HepG2 (cell line): ENCODE results near the gene SND1. TPM values are rescaled to one million over a fixed set of nuclear protein-coding genes. Genes with fewer than 3 reads are reported as not detected.
A peak's percentile ranks its signal among the peaks of the same experiment; 100 is the strongest.

Source experiments
- ARID5B ChIP-seq: IDR thresholded peaks from 2 replicates; pipeline ENCODE4 v1.4.0; 2020; ENCODE audit warnings: mild to moderate bottlenecking, missing genetic modification reagents
- GABPA ChIP-seq, 2 experiments: IDR thresholded peaks; 2 replicates each; pipeline ENCODE4 v1.6.1; 2011 to 2016; ENCODE audit warnings: low read depth in 2 of 2, low read length in 1 of 2, missing biosample characterization in 1 of 2, missing genetic modification characterization in 1 of 2
- GTF2F1 ChIP-seq: fragments of 150-350 bp; IDR thresholded peaks from 2 replicates; pipeline ENCODE4 v1.6.1; 2014; ENCODE audit warnings: low read length
- LRRFIP1 ChIP-seq: sonication (generic); formaldehyde crosslinking; conservative IDR thresholded peaks from 2 replicates; pipeline ENCODE4 v1.4.0; 2020; ENCODE audit warnings: missing genetic modification reagents
- MYC ChIP-seq: sonication (generic); formaldehyde crosslinking; IDR thresholded peaks from 2 replicates; pipeline ENCODE4 v1.9.0; 2021; ENCODE audit warnings: missing genetic modification reagents, borderline replicate concordance
- PBX3 ChIP-seq: sonication (generic); formaldehyde crosslinking; IDR thresholded peaks from 2 replicates; pipeline ENCODE4 v1.8.1; 2023; ENCODE audit warnings: missing genetic modification reagents, inconsistent platforms, borderline replicate concordance
- PHF5A ChIP-seq: IDR thresholded peaks from one replicate; pipeline ENCODE4 v1.6.1; 2018; ENCODE audit warnings: low read depth, missing genetic modification reagents; ENCODE audit not compliant: unreplicated experiment
- PRDM15 ChIP-seq: sonication (generic); formaldehyde crosslinking; IDR thresholded peaks from 2 replicates; pipeline ENCODE4 v1.4.0; 2020; ENCODE audit warnings: missing genetic modification reagents
- SP140L ChIP-seq: sonication (generic); formaldehyde crosslinking; IDR thresholded peaks from 2 replicates; pipeline ENCODE4 v1.4.0; 2020; ENCODE audit warnings: missing genetic modification reagents, borderline replicate concordance
- ZNF274 ChIP-seq: sonication (generic); formaldehyde crosslinking; IDR thresholded peaks from 2 replicates; pipeline ENCODE4 v1.5.1; 2020; ENCODE audit warnings: mild to moderate bottlenecking, missing genetic modification reagents
- ZNF550 ChIP-seq: sonication (generic); formaldehyde crosslinking; IDR thresholded peaks from 2 replicates; pipeline ENCODE4 v1.4.0; 2020; ENCODE audit warnings: mild to moderate bottlenecking, missing genetic modification reagents, borderline replicate concordance
- ZNF704 ChIP-seq: sonication (generic); formaldehyde crosslinking; IDR thresholded peaks from 2 replicates; pipeline ENCODE4 v1.8.1; 2023; ENCODE audit warnings: mild to moderate bottlenecking, inconsistent platforms, moderate library complexity, missing genetic modification reagents, borderline replicate concordance
- polyA plus RNA-seq, 8 experiments: library from polyadenylated mRNA; depleted of rRNA in 3 of 8; stranded (reverse) in 7 of 8; unstranded in 1 of 8; fragments of >200 nt; fragmentation: Illumina TruSeq in 4 of 8; extraction: Trizol in 4 of 8; gene quantifications; 2 replicates each; pipeline versions ENCODE4 v1.2.1 to v1.2.3, GENCODE V29; 2011 to 2016; ENCODE audit warnings: low read depth in 4 of 8, missing spikeins in 1 of 8, mixed read lengths in 1 of 8; ENCODE audit not compliant: insufficient read depth in 1 of 8
- total RNA-seq, 5 experiments: library from RNA; depleted of rRNA; stranded (reverse); fragments of >200 nt; fragmentation: Illumina TruSeq; extraction: Trizol; gene quantifications; 2 replicates each; pipeline ENCODE4 v1.2.3, GENCODE V29; 2016; ENCODE audit warnings: low read depth in 1 of 5

The SND1 gene
- total and polyA plus RNA-seq, 2 of the 13 experiments (the other 11 are each of a cell fraction or from before 2014, with no cell fraction given) = 110 to 182 TPM

GRCh38 chr7:128103498-128104107, 451.6 kb downstream of the SND1 start (continued):
- TF ChIP-seq ARID5B (CRISPR knock-in tag) (peak; percentile 88), GTF2F1 (no peak), GABPA (IDR thresholded peaks at IDR 0.05; ENCODE audit: low read depth, low read length) (no peak), GABPA (CRISPR knock-in tag; IDR thresholded peaks at IDR 0.05; ENCODE audit: low read depth) (peak; percentile 78), ZNF550 (CRISPR knock-in tag) (no peak), ZNF704 (CRISPR knock-in tag) (peak; percentile 65; the same call in 1 of the 2 replicates), SP140L (CRISPR knock-in tag) (no peak), PBX3 (no peak), PRDM15 (CRISPR knock-in tag) (peak; percentile 44; the same call in 1 of the 2 replicates), PHF5A (CRISPR knock-in tag) (peak; percentile 79), LRRFIP1 (CRISPR knock-in tag) (no peak), MYC (CRISPR knock-in tag) (peak; percentile 75; the same call in 1 of the 2 replicates), ZNF274 (no peak; the same call in 1 of the 2 replicates)
